ENCODE measurements around the gene SMPDL3A.

GRCh38 chr6:122829456-122829855 lies 40.4 kb downstream of the SMPDL3A start:
- TF ChIP-seq REST (IDR thresholded peaks at IDR 0.05; ENCODE audit: borderline replicate concordance) (no peak), REST (CRISPR knock-in tag; IDR thresholded peaks at IDR 0.05; ENCODE audit: low read depth) (no peak), CTCF (IDR thresholded peaks at IDR 0.05 in 2 of 3, conservative IDR thresholded peaks at IDR 0.05 in 1 of 3; ENCODE audit: insufficient read depth in 2 of 3, low read depth in 1 of 3, low read length in 3 of 3) (no peak), SIN3B (IDR thresholded peaks at IDR 0.05; ENCODE audit: low read depth) (no peak), PTBP1 (IDR thresholded peaks at IDR 0.05; ENCODE audit: low read depth, low read length) (no peak), YY1 (IDR thresholded peaks at IDR 0.05; ENCODE audit: borderline replicate concordance in 1 of 3, control insufficient read depth in 1 of 3, extremely low read depth in 1 of 3, insufficient read depth in 3 of 3, insufficient read length in 1 of 3, insufficient replicate concordance in 2 of 3, low read depth in 1 of 3, low read length in 2 of 3) (no peak), KLF16 (IDR thresholded peaks at IDR 0.05) (no peak), EZH2 (IDR thresholded peaks at IDR 0.05; ENCODE audit: borderline replicate concordance, low read depth, low read length) (no peak), MAZ (CRISPR knock-in tag; conservative IDR thresholded peaks at IDR 0.05 in 1 of 2, IDR thresholded peaks at IDR 0.05 in 1 of 2) (no peak), SMARCB1 (IDR thresholded peaks at IDR 0.05; ENCODE audit: insufficient read length, low read depth) (no peak)
